ENCODE data around the gene RPN2. TPM values are rescaled to one million over a fixed set of nuclear protein-coding genes. Genes with fewer than 3 reads are reported as not detected.

RPN2 gene
- total and polyA plus RNA-seq, 9 of the 15 experiments (the other 6 are each of a cell fraction or from before 2014, with no cell fraction given) = 168 to 548 (median 325) TPM

DNA sequence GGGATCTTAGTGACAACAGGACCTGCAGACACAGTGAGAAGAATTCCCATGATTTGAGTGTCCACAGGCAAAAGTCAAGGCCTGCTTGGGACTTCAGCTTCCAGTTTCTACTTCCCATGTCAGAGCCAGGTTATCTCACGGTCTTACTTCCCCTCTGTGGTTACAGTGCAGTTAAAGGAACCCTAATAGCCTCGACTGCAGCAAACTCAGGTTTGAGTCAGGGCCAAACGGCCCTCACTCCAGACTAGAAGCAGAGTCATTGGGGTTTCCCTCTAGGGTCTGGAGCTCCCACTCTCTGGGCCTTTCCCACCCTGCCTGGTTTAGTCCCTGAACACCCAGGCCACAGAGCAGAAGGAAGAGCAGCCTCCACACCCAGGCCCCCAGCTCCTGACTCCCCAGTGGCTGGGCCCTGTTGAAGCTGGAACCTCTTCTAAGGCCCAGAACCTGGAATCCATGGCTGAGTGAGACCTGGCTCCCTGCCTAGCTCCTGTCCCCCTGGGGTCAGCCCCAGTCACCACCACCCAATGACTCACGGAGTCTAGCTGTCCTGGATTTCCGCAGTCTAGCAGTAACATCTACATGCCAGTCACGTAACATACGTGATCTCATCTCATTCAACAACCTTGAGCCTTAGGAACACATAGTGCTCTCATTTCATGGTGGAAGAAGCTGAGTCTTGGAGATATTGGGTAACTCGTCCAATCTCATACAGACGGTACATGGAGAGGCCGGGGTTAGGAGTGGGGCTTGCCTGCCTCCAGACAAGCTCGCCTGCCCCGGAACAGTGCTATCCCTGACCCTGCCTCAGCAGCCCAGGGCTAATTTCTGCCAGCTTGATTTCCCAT is 91.7 kb downstream of the RPN2 start:
- POLR2A ChIA-PET = interaction anchor here (0.7 to 1.9 kb wide), 8 partner anchors 9 to 265 kb away, joined by 3 to 8 read pairs (median 3); no protein-coding TSS in a partner anchor
- no peak for FAIRE-seq
- 62% methylated on average over 12 of the region's 12 CpGs for WGBS (ENCODE audit: insufficient coverage, low coverage, missing lambda C conversion rate)
- intact Hi-C loops (cut with micrococcal nuclease) = no loop called here
- no peaks in the 10 kb centered on the region for H3K79me2 ChIP-seq (ENCODE audit: control insufficient read depth, insufficient read depth, low read length)
- in situ Hi-C loops (cut with MboI) = loop anchor here (5.0 kb wide), 1 partner anchor 257 kb away; the partner anchor contains the start of gene BLCAP
- no peaks in the 10 kb centered on the region; a peak in 2 of 5 replicates for H3K27me3 ChIP-seq (ENCODE audit: control insufficient read depth in 2 of 2, insufficient read depth in 2 of 2, low read length in 2 of 2)
- no peaks in the 10 kb centered on the region for H4K20me1 ChIP-seq (replicated peaks; ENCODE audit: control insufficient read depth, insufficient read depth, low read length)
- H3K9me3 ChIP-seq (replicated peaks; ENCODE audit: control insufficient read depth, insufficient read depth, low read depth, low read length) = peaks cover 4% of the 10 kb centered on the region; the same call in 1 of the 2 replicates
- H2AFZ ChIP-seq (ENCODE audit: low read depth, low read length) = peak overlapping the region; percentile 84
- ATAC-seq = peak; percentile 75
- H3K4me2 ChIP-seq (ENCODE audit: insufficient read depth, low read length) = peak overlapping the region; percentile 35; the same call in 1 of the 2 replicates
- H3K27ac ChIP-seq (ENCODE audit: extremely low read depth, low read depth, low read length) = peak overlapping the region; percentile 63
- CTCF ChIA-PET (ENCODE audit: low intra/inter-chr PET ratio) = interaction anchor here (1.8 kb wide), 1 partner anchor 263 kb away, joined by 19 read pairs; no protein-coding TSS in a partner anchor
- peak in 1 of 4 experiments; percentile 55 for DNase-seq (ENCODE audit: extremely low read depth in 1 of 4, low spot score in 3 of 4)
- no TSS peak for BruUV-seq (replicated peaks)
- peak overlapping the region; percentile 7 to 26; a peak in 2 of 4 replicates for H3K9ac ChIP-seq (ENCODE audit: insufficient read depth in 1 of 2, low read depth in 2 of 2, low read length in 2 of 2)
- H3K36me3 ChIP-seq (ENCODE audit: control insufficient read depth, insufficient read depth, low read length) = no peaks in the 10 kb centered on the region
- peaks cover 19 to 23% of the 10 kb centered on the region in 2 experiments for H3K4me1 ChIP-seq (replicated peaks in 1 of 2; ENCODE audit: control insufficient read depth in 2 of 2, insufficient read depth in 2 of 2, low read length in 2 of 2)
- no peaks in the 10 kb centered on the region for H3K9me1 ChIP-seq (ENCODE audit: control insufficient read depth, insufficient read depth, low read length)
- no peak overlapping the region for H3K4me3 ChIP-seq
- 0 out of 2 replicates have a peak, but pooled peaks have one; percentile 29 for TF ChIP-seq NR2C2 (CRISPR knock-in tag; IDR thresholded peaks at IDR 0.05)
- peak; percentile 97 for TF ChIP-seq NR2C2 (tag; IDR thresholded peaks at IDR 0.05)
- TF ChIP-seq ETV6 (IDR thresholded peaks at IDR 0.05; ENCODE audit: borderline replicate concordance in 1 of 2, low read depth in 2 of 2, low read length in 1 of 2) = peak; percentile 46 to 89; a peak in 3 of 4 replicates
- no peak for TF ChIP-seq ETV6 (CRISPR knock-in tag; IDR thresholded peaks at IDR 0.05; ENCODE audit: borderline replicate concordance)
- TF ChIP-seq ZNF384 (IDR thresholded peaks at IDR 0.05; ENCODE audit: low read depth, low read length) = no peak
- TF ChIP-seq CCAR2 (IDR thresholded peaks at IDR 0.05; ENCODE audit: low read depth, low read length) = no peak
- no peak for TF ChIP-seq RAD51 (IDR thresholded peaks at IDR 0.05; ENCODE audit: borderline replicate concordance, low read depth)
- 0 out of 2 replicates have a peak, but pooled peaks have one; percentile 14 for TF ChIP-seq SMARCA4 (IDR thresholded peaks at IDR 0.05)
- no peak for TF ChIP-seq CBX2 (IDR thresholded peaks at IDR 0.05; ENCODE audit: insufficient read depth, low read length, poor library complexity, severe bottlenecking)
- TF ChIP-seq ZNF263 (CRISPR knock-in tag; IDR thresholded peaks at IDR 0.05; ENCODE audit: borderline replicate concordance) = 0 out of 2 replicates have a peak, but pooled peaks have one; percentile 35
- TF ChIP-seq, protein P1, sequence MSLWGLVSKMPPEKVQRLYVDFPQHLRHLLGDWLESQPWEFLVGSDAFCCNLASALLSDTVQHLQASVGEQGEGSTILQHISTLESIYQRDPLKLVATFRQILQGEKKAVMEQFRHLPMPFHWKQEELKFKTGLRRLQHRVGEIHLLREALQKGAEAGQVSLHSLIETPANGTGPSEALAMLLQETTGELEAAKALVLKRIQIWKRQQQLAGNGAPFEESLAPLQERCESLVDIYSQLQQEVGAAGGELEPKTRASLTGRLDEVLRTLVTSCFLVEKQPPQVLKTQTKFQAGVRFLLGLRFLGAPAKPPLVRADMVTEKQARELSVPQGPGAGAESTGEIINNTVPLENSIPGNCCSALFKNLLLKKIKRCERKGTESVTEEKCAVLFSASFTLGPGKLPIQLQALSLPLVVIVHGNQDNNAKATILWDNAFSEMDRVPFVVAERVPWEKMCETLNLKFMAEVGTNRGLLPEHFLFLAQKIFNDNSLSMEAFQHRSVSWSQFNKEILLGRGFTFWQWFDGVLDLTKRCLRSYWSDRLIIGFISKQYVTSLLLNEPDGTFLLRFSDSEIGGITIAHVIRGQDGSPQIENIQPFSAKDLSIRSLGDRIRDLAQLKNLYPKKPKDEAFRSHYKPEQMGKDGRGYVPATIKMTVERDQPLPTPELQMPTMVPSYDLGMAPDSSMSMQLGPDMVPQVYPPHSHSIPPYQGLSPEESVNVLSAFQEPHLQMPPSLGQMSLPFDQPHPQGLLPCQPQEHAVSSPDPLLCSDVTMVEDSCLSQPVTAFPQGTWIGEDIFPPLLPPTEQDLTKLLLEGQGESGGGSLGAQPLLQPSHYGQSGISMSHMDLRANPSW (CRISPR knock-in tag; IDR thresholded peaks at IDR 0.05) = no peak
- peak; percentile 84 for TF ChIP-seq NR2C1 (IDR thresholded peaks at IDR 0.05)
- TF ChIP-seq NR2C1 (tag; IDR thresholded peaks at IDR 0.05) = peak; percentile 90
- TF ChIP-seq ZNF583 (CRISPR knock-in tag; IDR thresholded peaks at IDR 0.05) = peak; percentile 22; the same call in 1 of the 2 replicates
- TF ChIP-seq GABPB1 (CRISPR knock-in tag; IDR thresholded peaks at IDR 0.05) = peak; percentile 40; the same call in 1 of the 2 replicates
- 0 out of 2 replicates have a peak, but pooled peaks have one; percentile 47 for TF ChIP-seq L3MBTL2 (IDR thresholded peaks at IDR 0.05)
- TF ChIP-seq RHOXF2B (CRISPR knock-in tag; conservative IDR thresholded peaks at IDR 0.05) = no peak
- TF ChIP-seq SMARCE1 (IDR thresholded peaks at IDR 0.05) = peak; percentile 64; the same call in 1 of the 2 replicates
- TF ChIP-seq ZNF449 (CRISPR knock-in tag; IDR thresholded peaks at IDR 0.05) = 0 out of 2 replicates have a peak, but pooled peaks have one; percentile 1
